Measurements from ENCODE around the gene NEUROD2.
"Not testable (repeated sequence)": the region's sequence is repeated elsewhere in the genome, so short reads cannot be mapped to it uniquely, and the experiment has no call there.

NEUROD2 gene

DNA sequence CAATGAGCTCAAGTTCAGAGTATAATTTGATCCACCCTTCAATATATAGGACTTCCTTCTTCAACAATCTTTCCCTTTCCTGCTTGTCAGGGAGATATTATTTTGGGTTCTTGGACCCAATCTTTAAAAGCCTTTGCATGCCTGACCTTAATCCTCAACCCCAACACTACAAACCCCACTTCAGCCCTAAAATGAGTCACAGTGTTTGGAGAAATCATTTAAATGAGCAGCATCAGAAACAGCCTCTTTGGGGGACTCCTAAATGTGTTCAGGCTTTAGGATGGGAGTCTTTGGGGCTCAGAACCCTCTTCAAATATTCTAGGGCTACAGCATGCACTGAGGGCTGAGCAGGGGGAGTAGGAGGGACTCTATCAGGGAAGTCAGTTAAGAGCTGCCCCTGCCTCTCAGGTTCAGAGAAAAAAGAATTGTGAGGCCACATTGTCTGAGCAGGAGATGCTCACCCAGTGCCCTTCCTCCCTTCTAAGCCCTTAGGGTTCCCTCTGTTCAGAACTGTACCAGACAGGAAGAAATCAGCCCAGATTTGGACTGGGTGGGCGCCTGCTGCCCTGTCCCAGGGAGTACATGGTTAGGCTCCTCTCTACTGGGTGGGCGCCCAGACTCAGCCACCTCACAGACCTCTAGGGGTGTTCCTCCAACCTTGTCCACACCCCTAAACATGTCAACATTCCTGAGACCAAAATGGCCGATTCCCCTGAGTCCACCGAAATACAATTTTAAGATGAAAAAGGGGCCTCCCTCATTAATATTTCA, 5.0 kb downstream of the NEUROD2 start:
- no peak for DNase-seq (ENCODE audit: low read depth in 2 of 2)

- no peak for DNase-seq (ENCODE audit: low read depth in 2 of 2)
These were observed 5.8 kb downstream of the NEUROD2 start for GRCh38 chr17:39601758-39602532.

DNA sequence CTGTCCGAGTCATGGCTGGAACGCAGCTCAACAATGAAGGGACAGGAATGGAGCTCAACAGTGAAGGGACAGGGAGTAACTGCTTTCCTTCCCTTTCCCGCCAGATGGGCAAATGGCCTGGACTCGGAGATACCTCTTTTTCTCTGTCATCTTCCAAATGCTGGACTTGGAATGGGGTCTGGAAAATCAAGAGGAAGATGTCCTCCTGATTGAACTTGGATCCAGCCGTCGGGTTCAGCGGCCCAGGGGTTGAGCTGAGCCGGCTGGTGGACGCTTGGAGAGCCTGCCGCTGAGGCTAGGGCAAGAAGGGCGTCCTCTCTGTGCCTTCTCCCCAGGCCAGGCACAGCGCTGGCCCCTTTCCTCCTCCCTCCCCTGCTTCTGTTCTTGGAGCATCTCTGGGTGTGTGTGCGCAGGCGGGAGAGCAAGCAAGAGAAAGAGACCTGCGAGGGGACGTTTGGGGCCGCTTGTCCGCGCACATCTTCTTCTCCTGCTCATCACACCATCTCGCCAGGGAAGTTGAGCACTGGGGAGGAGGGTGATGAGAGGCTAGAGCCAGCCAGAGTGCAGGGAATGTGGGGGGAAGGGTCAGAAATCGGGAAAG, 6.6 kb downstream of the NEUROD2 start:
- no peak for DNase-seq (ENCODE audit: low read depth in 2 of 2)

DNA sequence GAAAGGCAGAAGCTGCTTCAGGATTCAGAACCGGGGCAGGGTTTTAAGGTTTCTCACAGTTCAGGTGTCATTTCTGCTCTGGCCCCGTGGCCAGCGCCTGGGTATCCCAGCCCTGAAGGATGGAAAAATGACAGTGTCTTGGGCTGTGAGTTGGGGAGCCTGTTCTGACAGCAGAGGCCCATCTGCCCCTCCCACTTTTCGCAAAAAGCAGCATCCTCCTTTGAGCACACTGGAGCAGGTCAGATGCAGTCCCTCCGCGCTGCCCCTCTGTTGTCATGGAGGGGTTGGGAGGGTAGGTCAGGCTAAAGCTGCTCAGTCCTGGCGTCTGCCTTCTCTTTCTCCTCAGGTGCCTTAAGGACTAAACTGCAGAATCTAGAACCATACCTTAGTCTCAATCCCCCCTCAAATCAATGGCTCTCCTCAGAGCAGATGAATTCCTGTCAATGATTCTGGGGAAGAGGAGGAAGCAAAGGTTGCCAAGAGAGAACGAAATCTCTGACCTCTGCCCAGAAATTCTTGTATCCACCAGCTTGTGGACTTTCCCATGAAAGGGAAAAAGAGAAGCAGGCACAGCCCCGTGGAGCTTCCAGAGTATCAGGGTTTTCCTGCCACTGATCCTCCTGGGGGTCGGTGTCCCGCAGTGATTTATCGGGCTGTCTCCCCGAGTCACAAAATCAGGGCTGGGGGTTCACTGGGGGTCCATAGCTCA, 7.3 kb downstream of the NEUROD2 start:
- DNase-seq (ENCODE audit: low read depth in 2 of 2): no peak

GRCh38 chr17:39599665-39600231, 8.0 kb downstream of the NEUROD2 start:
- DNase-seq (ENCODE audit: low read depth in 2 of 2): no peak

GRCh38 chr17:39599004-39599664, 8.6 kb downstream of the NEUROD2 start:
- no peak for DNase-seq (ENCODE audit: low read depth in 2 of 2)

DNA sequence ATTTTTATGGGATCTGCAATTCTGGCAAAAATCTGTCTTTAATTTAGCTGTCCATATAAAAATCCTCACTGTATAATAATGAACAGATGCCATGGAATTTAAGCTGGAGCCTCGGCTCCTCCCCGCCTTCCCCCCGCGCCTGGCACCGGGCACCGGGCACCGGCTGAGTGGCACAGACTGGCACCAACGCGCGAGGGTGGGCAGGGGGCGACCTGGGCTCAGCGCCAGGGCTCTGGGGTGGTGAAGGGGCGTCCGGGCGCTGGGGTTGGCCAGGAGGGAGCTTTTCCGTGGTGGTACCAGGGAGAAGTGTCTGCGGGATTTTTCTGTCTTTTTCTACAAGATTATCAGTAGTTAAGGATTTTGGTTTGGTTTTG, 9.1 kb downstream of the NEUROD2 start:
- no peak for DNase-seq (ENCODE audit: low read depth in 2 of 2)

GRCh38 chr17:39598047-39598481, 9.7 kb downstream of the NEUROD2 start:
- no peak for DNase-seq (ENCODE audit: low read depth in 2 of 2)

DNA sequence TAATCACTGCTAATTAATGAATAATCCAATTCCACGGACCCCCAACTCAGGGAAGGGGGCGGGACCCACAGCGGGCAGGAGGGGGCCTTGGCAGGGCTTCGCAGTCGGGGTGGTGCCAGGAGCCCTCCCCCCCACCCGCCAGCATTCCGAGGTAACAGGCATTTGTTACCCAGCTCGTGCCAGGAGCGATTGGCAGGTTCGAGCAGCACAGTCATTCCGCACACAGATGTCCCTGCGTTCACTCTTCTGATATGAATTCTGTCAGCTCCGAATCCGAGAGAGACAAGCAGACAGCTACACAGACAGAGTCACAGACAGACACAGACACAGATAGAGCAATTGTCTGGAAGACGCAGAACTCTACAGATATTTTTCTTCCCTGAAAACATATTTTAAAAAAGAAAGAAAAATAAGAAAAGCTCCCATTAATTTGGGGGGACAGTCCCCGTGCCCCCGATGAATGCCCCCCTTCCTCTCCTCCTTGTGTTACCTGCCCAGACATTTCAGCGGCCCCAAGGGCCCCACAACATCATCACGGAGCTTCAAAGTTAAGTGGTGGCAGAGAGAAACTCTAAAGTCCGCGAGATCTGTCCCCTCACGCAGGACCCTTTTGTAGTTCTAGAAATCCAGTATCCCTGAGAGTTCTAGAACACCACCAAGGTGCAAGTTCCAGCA, 10.2 kb downstream of the NEUROD2 start:
- DNase-seq (ENCODE audit: low read depth in 2 of 2): no peak

DNA sequence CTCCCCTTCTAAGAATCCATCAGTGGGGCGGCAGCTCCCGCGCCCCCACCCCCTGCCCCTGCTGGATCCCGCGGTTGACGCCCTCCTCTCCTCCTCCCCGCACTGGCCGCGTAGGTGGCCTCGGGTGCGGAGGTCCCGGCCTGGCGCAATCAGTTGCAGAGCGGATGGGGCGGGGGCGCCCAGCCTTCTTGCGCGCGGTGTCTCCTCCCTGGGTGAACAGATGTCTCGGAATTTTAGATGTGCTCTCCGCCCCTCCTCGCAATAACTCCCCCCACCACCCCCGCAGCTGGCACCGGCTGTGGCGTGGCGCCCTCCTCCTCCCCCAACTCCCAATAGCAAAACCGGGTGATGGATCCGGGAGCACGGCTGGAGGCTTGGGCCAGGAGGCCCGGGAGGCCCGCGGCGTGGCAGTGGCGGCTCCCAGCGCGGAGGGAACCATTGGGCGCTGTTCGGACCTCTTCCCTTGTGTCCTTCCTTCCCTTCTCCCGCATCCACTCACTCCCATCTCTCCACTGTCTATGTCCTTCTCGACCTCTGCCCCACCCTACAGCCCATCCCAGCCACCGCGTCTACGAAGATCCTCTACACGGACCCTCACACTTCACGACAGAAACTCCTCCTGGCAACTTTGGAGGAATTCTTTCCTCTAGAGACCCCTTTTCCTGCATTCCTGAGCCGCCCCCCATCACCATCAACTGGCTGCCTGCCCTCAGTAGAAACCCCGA, 11.0 kb downstream of the NEUROD2 start:
- no peak for DNase-seq (ENCODE audit: low read depth in 2 of 2)

DNA sequence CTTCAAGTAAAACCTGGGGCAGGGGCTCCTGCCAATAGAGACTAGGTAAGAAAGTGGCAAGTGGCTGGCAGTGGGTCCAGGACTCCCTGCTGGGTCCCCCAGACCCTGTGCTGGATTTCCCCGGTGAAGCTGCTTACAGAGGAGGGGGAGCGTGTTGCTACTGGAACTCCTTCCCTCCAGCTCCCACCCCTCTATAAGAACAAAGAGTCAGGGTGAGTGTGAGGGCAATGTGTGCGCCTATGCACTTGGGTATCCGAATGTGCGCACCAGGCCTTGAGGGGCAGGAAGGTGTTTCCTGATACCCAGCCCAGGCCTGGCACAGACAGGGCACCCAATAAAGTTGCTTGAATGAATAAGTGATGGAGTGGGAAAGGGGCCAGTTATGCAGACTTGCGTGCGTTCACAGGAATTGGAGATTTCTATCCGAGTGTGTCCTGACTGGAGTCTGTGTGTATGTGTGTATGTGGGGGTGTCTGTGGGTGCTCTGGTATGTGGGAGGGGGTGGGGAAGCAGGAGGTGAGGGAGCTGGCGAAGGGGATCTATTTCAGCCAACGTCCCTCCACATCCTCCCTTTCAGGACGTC, 11.7 kb downstream of the NEUROD2 start:
- no peak for DNase-seq (ENCODE audit: low read depth in 2 of 2)

GRCh38 chr17:39595294-39595693, 12.4 kb downstream of the NEUROD2 start:
- no peak for DNase-seq (ENCODE audit: low read depth in 2 of 2)

GRCh38 chr17:39593371-39593770, 14.3 kb downstream of the NEUROD2 start:
- no peak for DNase-seq (ENCODE audit: low read depth in 2 of 2)

DNA sequence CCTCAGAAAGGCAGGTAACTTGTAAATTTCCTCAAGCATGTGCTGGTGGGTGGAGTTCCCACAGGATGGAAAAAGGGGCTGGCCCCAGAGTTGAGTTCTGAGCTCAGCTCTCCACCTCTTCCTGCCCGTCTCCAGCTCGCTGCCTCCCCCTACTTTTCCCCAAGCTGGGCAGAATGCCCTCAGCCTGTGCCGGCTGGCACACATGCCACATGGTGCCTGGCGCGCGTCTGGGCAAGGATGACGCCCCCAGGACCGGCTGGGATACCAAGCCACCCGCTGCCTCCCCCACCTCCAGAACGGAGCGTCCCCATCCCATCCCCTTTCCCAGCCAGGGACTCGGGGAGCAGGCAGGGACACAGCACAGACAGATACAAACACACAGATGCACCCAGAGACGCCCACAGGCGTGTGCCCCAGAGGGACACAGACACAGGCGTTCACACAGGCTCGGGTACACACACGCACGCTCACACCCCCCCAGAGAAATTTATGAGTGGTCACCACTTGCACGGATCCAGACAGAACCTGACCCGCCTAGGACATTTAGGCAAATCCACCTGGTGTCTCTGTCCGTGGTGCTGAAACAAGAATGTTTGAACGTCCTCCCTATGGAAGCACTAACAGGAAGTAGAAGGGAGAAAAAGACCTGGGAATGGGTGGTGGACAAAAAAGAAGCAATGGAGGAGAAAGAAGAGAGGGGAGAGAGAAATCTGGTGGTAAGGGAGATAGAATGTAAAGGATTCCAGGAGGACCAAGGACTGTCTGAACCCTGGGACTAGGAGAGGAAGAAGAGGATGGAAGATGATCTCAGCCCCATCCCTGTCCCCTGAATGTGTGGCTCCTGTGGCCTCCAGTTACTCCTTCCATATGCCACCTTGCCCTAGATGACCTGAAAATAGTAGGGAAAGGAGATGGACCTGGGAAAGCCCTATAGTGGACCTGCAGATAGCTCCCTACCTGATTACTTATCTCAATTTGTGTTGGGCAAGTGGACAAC, 15.5 kb downstream of the NEUROD2 start:
- no peak for DNase-seq (ENCODE audit: low read depth in 2 of 2)

DNA sequence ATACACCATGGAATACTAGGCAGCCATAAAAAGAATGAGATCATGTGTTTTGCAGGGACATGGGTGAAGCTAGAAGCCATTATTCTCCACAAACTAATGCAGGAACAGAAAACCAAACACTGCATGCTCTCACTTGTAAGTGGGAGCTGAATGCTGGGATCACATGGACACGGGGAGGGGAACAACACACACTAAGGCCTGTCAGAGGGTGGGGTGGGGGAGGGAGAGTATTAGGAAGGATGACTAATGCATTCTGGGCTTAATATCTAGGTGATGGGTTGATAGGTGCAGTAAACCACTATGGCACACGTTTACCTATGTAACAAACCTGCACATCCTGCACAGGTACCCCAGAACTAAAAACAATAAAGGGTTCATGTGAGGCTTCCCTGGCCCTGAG, 17.5 kb downstream of the NEUROD2 start:
- DNase-seq (ENCODE audit: low read depth in 2 of 2): not testable (repeated sequence)

GRCh38 chr17:39582658-39583057, 25.1 kb downstream of the NEUROD2 start:
- DNase-seq (ENCODE audit: low read depth in 2 of 2): no peak

- no peak for DNase-seq (ENCODE audit: low read depth in 2 of 2)
These were observed 26.0 kb downstream of the NEUROD2 start for GRCh38 chr17:39581759-39582085.

DNA sequence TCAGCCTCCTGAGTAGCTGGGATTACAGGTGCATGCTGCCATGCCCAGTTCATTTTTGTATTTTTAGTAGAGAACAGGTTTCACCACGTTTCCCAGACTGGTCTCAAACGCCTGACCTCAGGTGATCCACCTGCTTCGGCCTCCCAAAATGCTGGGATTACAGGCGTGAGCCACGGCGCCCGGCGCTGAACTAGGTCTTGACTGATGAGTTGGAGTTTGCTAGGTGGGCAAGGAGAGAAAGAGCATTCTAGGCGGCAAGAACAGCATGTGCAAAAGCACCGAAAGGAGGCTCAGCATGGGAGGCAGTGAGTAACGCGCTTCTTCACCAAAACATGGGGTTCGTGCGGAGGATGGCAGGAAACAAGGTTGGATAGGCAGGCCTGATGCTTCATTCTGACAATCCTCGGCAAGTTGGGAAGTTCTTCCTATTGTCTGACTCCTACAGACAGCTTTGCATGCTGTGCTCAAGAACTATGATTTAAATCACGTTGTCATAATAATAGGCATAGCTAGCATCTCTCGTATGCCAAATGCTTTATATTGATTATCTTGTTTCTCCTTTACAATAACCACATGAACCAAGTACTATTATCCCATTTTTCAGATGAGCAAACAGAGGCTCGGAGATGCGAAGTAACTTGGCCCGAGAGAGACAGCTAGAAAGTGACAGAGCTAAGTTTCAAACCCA, 26.5 kb downstream of the NEUROD2 start:
- DNase-seq (ENCODE audit: low read depth in 2 of 2): no peak

All from stimulated activated CD8-positive, alpha-beta memory T cell treated with anti-CD3 and anti-CD28 coated beads, Interleukin-15, amount 100 ng/mL, for 4 hours (primary cell).